ENCODE data around the gene LAMTOR5.

Gene LAMTOR5

DNA sequence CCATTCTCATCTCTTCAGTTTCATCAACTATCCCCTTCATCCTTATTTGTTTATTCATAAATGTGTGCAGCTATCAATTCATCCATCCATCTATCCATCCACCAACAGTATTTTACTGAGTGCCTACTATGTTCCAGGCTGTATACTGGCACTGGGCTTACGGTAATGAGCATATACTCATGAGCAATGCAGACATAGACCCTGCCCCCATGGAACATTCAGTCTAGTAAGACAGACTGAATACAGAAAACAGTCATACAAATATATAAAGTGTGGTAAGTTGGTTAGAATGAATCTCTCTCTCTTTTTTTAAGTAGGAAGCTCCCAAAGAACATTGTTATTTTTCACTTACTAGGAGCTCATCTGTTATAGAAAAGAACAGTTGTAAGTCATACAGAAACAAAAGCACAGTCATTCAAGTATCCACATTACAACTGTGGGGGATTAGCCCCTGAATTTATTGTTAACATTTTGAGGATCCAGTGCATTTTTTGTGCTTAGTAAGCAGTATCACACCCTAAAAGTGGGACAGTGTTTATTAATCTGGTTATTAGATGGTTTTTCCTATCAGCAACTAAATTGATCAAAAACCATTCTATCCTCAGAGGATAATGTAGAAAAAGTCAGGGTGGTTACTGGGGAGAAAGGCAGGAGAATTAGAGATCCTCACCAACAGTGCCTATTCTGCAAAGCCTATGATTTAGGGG is 20.3 kb downstream of the LAMTOR5 start:
- TF ChIP-seq SIN3A (IDR thresholded peaks at IDR 0.05; ENCODE audit: borderline replicate concordance, insufficient read depth, low read length) (no peak), POLR2AphosphoS5 (IDR thresholded peaks at IDR 0.05; ENCODE audit: low read depth, low read length) (no peak), FOXP2 (optimal IDR thresholded peaks at IDR 0.05; ENCODE audit: borderline replicate concordance, extremely low read depth, extremely low read length, insufficient read depth) (no peak), TAF1 (IDR thresholded peaks at IDR 0.05; ENCODE audit: borderline replicate concordance, insufficient read depth, low read length) (no peak)
- TF ChIP-seq, protein P1, sequence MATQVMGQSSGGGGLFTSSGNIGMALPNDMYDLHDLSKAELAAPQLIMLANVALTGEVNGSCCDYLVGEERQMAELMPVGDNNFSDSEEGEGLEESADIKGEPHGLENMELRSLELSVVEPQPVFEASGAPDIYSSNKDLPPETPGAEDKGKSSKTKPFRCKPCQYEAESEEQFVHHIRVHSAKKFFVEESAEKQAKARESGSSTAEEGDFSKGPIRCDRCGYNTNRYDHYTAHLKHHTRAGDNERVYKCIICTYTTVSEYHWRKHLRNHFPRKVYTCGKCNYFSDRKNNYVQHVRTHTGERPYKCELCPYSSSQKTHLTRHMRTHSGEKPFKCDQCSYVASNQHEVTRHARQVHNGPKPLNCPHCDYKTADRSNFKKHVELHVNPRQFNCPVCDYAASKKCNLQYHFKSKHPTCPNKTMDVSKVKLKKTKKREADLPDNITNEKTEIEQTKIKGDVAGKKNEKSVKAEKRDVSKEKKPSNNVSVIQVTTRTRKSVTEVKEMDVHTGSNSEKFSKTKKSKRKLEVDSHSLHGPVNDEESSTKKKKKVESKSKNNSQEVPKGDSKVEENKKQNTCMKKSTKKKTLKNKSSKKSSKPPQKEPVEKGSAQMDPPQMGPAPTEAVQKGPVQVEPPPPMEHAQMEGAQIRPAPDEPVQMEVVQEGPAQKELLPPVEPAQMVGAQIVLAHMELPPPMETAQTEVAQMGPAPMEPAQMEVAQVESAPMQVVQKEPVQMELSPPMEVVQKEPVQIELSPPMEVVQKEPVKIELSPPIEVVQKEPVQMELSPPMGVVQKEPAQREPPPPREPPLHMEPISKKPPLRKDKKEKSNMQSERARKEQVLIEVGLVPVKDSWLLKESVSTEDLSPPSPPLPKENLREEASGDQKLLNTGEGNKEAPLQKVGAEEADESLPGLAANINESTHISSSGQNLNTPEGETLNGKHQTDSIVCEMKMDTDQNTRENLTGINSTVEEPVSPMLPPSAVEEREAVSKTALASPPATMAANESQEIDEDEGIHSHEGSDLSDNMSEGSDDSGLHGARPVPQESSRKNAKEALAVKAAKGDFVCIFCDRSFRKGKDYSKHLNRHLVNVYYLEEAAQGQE (IDR thresholded peaks at IDR 0.05; ENCODE audit: insufficient read depth in 1 of 2, low read depth in 2 of 2, low read length in 2 of 2) = no peak

DNA sequence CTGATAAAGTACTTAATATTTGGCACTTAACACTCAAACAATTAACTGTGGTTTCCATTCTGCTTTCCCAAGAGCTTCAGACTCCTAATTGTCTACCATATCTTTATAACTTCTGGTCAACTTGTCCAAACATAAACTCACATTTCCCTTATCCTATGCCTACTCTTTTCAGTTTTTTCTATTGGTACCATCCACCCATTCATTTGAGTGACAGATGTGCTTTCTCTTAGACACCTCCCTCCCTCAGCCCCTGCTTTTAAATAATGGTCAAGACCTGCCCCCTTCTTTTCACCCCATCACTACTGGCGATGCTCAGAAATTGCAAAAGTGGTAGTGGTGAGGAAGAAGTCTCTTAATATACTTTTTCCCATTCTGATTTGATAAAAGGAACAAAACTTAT is 22.1 kb downstream of the LAMTOR5 start:
- no peak for TF ChIP-seq SIN3A (IDR thresholded peaks at IDR 0.05; ENCODE audit: borderline replicate concordance, insufficient read depth, low read length)
- TF ChIP-seq, protein P1 (IDR thresholded peaks at IDR 0.05; ENCODE audit: insufficient read depth in 1 of 2, low read depth in 2 of 2, low read length in 2 of 2) = no peak
- no peak for TF ChIP-seq TAF1 (IDR thresholded peaks at IDR 0.05; ENCODE audit: borderline replicate concordance, insufficient read depth, low read length)

DNA sequence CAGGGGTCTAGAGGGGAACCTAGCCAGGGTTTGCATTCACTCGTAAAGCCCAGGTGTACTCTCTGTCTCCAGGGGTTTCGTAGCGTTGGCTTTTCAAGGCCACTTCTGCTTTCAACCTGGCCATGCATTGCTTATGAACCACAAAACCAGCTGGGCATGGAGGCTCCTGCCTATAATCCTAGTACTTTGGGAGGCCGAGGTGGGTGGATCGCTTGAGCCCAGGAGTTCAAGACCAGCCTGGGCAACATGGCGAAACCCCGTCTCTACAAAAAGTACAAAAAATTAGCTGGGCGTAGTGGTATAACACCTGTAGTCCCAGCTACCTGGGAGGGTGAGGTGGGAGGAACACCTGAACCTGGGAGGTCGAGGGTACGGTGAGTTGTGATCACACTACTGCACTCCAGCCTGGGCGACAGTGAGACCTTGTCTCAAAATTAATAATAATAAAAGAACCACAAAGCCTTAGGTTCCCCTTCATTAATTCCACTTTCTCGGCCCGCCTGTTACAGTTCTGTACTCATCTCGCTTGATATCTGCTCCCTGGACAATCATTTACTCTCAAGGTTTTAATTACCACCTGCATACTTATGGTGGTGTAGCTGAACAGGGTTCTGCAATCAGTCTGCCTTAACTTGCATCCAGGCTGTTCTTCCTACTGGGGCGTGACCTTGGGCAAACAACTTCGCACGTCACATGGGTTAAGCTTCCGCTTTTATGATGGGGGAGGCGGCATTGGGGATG is 22.7 kb downstream of the LAMTOR5 start:
- TF ChIP-seq FOXP2 (optimal IDR thresholded peaks at IDR 0.05; ENCODE audit: borderline replicate concordance, extremely low read depth, extremely low read length, insufficient read depth) (no peak), TAF1 (IDR thresholded peaks at IDR 0.05; ENCODE audit: borderline replicate concordance, insufficient read depth, low read length) (no peak), SIN3A (IDR thresholded peaks at IDR 0.05; ENCODE audit: borderline replicate concordance, insufficient read depth, low read length) (no peak), POLR2AphosphoS5 (IDR thresholded peaks at IDR 0.05; ENCODE audit: low read depth, low read length) (no peak)
- TF ChIP-seq, protein P1 (IDR thresholded peaks at IDR 0.05; ENCODE audit: insufficient read depth in 1 of 2, low read depth in 2 of 2, low read length in 2 of 2) = no peak

DNA sequence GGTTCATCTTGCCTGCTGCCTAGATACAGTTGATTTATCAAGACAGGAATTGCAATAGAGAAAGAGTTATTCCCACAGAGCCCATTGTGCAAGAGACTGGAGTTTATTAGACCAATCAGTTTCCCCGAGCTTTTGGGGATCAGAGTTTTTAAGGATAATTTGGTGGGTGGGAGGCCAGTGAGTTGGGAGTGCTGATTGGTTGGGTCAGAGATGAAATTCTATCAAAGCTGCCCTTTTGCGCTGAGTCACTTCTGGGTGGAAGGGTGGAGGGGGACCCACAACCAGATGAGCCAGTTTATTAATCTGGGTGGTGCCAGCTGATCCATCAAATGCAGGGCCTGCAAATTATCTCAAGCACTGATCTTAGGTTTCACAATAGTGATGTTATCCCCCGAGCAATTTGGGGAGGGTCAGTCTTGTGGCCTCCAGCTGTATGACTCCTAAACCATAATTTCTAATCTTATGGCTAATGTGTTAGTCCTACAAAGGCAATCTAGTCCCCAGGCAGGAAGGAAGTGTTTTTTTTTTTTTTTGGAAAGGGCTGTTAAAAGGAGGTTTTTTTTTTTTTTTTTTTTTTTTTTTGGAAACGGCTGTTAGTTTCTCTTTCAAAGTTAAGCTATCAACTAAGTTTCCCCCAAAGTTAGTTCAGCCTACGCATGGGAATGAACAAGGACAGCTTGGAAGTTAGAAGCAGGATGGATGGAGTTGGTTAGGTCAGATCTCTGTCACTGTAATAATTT is 24.1 kb downstream of the LAMTOR5 start:
- TF ChIP-seq POLR2AphosphoS5 (IDR thresholded peaks at IDR 0.05; ENCODE audit: low read depth, low read length) = no peak
- TF ChIP-seq, protein P1 (IDR thresholded peaks at IDR 0.05; ENCODE audit: insufficient read depth in 1 of 2, low read depth in 2 of 2, low read length in 2 of 2) = no peak
